GM12891 (cell line): ENCODE results near the gene TGM6.

Experiments used
- POLR2A ChIP-seq: IDR thresholded peaks from 2 replicates; pipeline ENCODE4 v1.6.1; 2011; ENCODE audit warnings: low read depth, low read length, control low read depth
- POLR2AphosphoS5 ChIP-seq: IDR thresholded peaks from 2 replicates; pipeline ENCODE4 v1.6.1; 2011; ENCODE audit warnings: low read depth, low read length, control low read depth
- POU2F2 ChIP-seq: IDR thresholded peaks from 2 replicates; pipeline ENCODE4 v1.6.1; 2011; ENCODE audit warnings: low read depth, mild to moderate bottlenecking, control low read depth, low read length, moderate library complexity
- SPI1 ChIP-seq: IDR thresholded peaks from 2 replicates; pipeline ENCODE4 v1.6.1; 2011; ENCODE audit warnings: low read depth, low read length, control low read depth
- TAF1 ChIP-seq: IDR thresholded peaks from 2 replicates; pipeline ENCODE4 v1.6.1; 2011; ENCODE audit warnings: low read depth, low read length, control low read depth

DNA sequence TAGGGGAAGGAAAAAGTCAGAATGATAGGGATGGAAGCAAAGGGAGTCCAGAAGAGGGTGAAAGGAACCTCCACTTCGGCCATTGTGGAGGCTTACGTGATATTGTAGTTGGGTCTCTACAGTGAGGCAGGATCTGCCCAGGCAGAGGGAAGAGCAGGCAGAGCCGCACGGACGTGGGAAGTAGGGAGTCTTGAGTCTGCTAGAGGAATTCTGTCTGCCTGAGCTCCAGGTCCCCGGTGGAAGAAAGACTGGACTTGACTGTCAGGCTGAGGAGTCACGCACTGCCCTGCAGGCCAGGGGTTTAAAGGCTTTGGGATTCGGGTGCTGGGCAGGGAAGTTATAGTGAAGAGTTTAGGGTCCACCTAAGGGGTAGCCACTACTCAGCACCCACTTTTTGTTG, 16.4 kb downstream of the TGM6 start:
- TF ChIP-seq POLR2A (no peak), SPI1 (no peak), POLR2AphosphoS5 (no peak), TAF1 (no peak), POU2F2 (no peak)
